Astrocyte of the cerebellum (primary cell): ENCODE measurements around the gene CLPTM1L.

Experiments used
- DNase-seq: peaks from one replicate; pipeline ENCODE4 v3.0.0-alpha.2; 2011; ENCODE audit warnings: low read depth
- H3K4me3 ChIP-seq: 2 replicates; pipeline ENCODE4 v1.5.1; 2011; ENCODE audit warnings: mild to moderate bottlenecking, low read depth, low read length, moderate library complexity
- CTCF ChIP-seq: IDR thresholded peaks from 2 replicates; pipeline ENCODE4 v1.5.1; 2012; ENCODE audit warnings: low read length, low read depth, moderate library complexity, mild to moderate bottlenecking; ENCODE audit errors: missing control alignments
- in situ Hi-C: cut with HindIII; loops from 2 replicates; pipeline ENCODE4 v1.10.0; 2017; ENCODE audit warnings: low sequenced_read_pairs

Gene CLPTM1L

DNA sequence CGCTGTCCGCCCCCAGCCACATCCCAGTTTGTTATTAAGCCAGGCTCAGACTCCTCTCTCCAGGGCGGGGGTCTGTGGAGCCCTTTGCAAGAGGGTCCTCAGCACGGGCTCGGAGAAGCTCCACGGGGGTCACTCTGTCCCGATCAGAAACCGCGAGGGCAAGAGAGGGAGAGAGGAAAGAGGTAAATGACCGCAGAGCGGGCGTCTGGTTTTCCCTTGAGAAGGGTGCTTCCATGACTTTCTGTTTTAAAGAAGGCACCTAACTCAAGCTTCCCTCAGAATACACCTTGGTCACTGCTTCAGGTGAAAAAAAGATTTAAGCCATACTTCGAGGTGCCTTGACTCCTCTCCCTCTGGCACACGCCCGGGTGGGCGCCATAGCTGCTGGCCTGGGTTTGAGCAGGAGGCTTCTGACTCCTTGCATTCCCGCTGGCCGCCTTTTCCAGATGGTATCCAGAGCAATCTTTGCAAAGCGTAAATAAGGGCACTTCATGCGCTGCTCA is 44.3 kb downstream of the CLPTM1L start:
- H3K4me3 ChIP-seq, result no peak overlapping the region
- no peak for DNase-seq
- in situ Hi-C loops, result loop anchor here (25.0 kb wide), 1 partner anchor 363 kb away; no protein-coding TSS in a partner anchor
- TF ChIP-seq CTCF, result no peak

GRCh38 chr5:1299961-1300360 is 44.9 kb downstream of the CLPTM1L start:
- no peak for TF ChIP-seq CTCF
- in situ Hi-C loops, result loop anchor here (25.0 kb wide), 1 partner anchor 363 kb away; no protein-coding TSS in a partner anchor
- no peak overlapping the region for H3K4me3 ChIP-seq
- no peak for DNase-seq

DNA sequence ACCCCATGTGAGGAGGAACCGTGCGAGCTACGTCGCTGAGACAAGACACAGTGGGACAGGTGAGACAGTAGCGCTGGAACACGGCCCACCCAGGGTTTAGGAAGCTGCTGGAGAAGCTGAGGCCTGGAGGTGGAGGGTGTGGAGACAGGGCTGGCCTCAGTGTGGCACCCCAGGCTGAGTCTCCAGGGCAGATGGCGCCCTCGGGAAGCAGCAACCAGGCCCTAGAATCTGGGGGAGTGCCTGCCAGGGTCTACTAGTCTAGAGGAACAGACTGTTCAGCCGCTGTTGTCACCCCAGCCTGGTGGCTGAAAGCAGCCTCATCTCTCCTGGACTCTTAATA is 45.4 kb downstream of the CLPTM1L start:
- TF ChIP-seq CTCF, result no peak
- no peak overlapping the region for H3K4me3 ChIP-seq
- in situ Hi-C loops, result no loop called here
- no peak for DNase-seq

DNA sequence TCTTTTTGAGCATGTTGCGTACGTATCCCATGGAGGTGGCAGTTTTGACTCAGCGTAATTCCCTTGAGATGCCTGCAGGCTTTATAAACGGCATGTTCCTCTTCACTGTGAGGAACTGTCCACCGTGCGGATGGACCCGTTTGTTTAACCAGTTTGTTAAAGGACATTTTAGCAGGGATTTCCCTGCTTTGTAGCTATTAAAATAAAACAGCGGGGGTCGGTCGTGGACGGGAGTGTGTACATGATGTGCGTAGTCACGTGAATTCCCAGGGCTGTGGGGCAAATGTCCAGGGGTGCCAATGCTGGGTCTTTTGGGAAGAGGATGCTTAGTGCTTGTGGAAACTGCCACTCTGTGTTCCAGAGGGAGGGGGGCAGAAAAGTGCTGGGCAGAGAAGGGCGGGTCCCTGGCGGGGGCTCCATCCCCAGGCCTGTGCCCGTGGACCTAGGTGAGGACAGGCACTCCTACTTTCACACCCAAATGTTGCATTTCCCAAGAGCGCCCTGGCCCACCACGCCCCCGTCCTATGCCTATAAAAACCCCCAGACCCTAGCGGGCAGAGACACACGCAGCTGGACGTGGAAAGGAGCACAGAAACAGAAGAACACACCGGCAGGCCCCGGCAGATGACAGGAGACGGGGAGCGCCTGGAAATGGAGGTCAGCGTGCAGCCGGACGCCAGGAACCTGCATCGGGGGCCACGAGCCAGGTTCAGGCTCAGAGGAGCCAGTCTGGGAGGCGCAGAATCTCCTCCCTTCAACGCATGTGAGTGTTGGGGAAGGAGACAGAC is 46.0 kb downstream of the CLPTM1L start:
- H3K4me3 ChIP-seq, result no peak overlapping the region
- in situ Hi-C loops, result no loop called here
- TF ChIP-seq CTCF, result no peak
- DNase-seq, result no peak

DNA sequence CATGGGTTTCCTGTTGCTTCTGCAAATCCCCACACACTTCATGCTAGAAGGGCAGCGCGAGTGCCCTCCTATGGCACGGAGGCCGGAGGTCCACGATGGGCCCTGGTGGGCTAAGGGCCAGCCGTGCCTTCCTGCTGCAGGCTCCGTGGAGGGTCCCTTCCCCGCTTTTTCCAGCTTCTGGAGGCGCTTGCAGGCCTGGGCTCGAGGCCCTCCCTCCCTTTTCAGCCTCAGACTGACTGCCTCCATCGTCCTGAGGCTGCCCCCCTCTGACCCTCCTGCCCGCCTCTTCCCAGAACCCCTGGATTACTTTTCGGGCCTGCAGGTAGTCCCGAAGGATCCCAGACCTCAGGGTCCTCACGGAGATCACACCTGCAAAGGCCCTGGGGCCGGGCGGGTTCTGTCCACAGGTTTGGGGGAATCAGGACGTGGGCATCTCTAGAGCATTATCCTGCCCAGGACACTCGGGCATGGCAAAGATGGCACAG is 46.8 kb downstream of the CLPTM1L start:
- in situ Hi-C loops, result no loop called here
- DNase-seq, result no peak
- no peak for TF ChIP-seq CTCF
- no peak overlapping the region for H3K4me3 ChIP-seq

GRCh38 chr5:1297243-1297642 is 47.7 kb downstream of the CLPTM1L start:
- H3K4me3 ChIP-seq, result no peak overlapping the region
- TF ChIP-seq CTCF, result no peak
- DNase-seq, result no peak
- in situ Hi-C loops, result no loop called here
